ENCODE data around the gene FGF18.
A peak's percentile ranks its signal among the peaks of the same experiment; 100 is the strongest.
"Not testable (repeated sequence)": the region's sequence is repeated elsewhere in the genome, so short reads cannot be mapped to it uniquely, and the experiment has no call there.

FGF18 gene

DNA sequence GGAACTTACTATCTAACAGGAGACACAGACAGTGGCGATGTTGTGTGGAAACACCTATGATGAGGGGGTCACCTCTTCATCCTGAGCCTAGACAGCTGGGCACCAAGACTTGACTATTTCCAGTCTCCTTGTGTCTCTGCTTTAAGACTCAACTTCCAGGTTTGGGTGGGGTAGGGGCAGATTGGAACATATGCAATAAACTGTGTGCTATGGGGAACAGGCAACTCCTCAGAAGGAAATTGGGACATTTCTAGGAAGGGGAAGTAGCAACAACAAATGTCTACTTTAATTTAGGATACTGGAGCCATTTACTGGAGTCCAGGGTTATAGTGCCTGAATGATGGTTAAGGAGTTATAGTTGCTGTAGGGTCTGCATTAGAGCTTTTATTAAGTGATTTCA lies 57.3 kb downstream of the FGF18 start:
- no peak for DNase-seq

DNA sequence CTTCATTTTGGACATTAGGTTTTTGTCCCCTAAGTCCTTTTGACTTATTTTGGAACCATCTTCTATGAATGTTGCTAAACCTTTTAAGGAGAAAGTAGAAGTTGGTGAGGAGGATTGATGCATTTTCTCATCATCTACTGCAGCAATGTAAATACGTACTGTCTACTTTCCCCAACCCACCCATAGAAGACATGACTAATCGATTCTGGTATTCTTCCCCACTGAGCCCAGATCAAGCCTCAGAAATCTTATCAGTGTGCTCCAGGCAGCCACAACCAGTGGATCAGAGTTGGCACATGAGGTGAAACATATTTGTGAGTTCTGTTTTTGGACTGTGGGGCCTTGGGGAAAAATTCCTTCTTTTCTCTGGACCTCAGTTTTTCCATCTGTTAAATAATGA lies 57.7 kb downstream of the FGF18 start:
- no peak for DNase-seq

DNA sequence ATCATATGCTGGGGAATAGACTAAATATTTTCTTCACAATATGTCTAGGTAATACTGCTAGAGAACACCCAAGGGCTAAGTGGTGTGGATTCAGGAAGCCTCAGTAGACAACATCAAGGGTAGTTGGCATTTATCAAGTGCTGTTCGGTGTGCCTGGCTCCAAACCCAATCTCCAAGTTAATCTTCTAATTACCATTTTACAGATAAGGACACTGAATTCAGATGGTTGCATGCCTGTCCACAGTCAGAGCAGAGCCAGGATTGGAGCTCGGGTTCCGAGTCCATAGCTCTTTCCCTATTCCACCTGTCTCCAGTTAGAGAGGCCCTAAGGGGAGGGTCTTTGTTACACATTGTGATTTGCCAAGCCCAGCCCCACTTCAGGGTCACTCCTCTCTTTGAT lies 58.2 kb downstream of the FGF18 start:
- no peak for DNase-seq

- no peak for DNase-seq
These were observed 59.7 kb downstream of the FGF18 start for GRCh38 chr5:171478946-171479775.

DNA sequence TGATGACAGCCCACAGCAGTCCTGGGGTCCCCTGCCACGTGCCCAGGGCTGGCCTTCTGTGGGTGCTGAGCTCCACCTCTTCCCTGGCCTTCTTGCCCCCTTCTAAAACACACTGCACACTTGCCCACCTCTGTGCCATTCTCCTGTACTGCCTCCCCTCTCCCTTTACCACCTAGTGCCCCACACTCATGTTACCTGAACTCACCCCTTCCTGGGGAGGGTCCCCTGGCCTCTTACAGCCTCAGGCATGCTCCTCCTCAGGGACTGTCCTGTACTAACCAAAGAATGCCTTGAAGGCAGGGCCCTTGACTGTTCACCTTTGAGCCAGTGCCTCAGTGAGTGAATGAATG lies 60.3 kb downstream of the FGF18 start:
- no peak for DNase-seq

GRCh38 chr5:171480239-171480638 lies 60.8 kb downstream of the FGF18 start:
- DNase-seq = no peak

DNA sequence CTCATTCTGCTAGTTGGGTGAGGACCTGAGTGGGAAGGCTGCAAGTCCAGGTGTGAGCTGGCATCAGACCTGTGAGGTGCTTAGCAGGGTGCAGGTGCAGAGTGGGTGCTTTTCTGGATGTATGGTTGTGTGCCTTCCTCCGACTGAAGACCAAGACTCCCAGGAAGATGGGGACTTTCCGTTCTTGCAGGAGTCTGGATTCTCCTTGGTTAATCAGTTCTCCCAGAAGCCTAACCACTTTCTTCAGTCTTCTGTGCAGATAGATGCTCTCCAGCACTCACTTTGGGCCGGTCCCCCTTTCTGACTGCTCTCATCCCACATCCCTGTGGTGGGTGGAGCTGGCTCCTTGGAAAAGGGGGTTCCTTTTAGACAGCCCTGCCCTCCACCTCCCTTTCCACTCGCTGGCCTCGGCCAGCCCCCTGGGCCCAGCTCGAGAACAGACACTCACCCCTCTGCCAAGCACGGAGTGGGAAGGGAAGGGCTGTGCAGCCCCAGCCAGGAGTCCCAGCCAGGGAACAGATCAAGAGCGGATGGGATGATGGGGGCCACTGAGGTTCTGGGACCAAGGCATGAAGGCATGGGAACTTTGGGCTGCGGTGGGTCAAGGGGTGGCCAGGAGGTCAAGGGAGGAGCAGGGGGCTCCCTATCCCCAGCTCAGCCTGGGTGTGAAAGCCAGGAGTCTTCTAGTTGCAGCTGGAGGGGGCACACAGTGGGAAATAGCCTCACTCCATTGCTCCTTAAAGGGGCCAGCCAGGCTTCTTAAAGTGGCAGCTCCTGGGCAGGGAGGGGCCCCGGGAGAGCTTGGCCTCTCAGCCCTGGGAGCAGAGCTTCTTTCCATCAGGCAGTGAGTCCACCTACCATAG lies 62.4 kb downstream of the FGF18 start:
- no peak for DNase-seq

GRCh38 chr5:171482434-171482730 lies 62.9 kb downstream of the FGF18 start:
- no peak for DNase-seq

DNA sequence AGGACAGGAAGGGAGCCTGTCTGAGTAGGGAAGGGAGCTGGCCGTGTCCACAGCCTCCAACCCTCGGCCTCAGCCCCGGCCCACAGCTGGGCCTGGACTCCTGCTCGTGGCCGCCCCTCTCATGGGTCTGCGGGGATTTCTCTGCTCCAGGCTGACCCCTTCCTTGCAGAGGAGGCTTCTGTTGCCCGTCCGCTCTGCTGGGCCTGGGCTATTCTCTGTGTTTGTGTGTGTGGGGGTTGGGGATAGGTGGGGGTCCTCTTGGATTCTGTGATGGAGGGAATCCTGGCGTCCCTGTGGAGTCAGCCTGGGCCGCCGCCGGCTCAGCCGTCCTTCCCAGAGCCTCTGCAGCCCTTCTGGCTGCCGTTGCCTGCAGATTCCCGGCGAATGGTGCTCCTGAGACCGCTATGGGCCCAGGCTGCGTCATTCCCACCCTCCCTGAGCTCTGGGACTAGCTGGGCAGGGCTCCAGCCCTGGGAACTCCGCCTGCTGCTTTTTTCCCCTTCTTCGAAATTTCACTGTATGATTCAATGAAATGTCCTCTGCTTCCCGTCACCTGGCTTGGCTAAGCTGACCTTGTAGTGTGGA lies 64.2 kb downstream of the FGF18 start:
- DNase-seq = no peak

DNA sequence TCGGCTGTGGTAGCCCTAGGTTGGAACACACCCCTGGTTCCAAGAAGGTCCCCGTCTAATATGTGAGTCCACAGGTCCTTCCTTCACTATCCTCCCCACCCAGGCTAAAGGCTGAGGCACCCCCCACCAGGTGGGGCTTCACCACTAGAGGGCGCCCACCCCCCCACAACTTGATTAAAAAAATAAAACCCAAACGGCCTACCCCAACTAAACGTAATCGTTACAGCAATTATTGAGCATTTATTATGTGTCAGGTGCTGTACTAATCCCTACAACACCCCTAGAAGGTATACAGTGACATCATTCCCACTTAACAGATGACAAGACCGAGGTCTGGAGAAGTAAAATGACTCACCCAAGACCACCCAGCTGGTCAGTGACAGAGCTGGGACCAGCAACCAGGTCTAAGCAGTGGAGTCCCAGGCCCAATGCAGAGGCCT lies 65.0 kb downstream of the FGF18 start:
- DNase-seq = peak; percentile 45

DNA sequence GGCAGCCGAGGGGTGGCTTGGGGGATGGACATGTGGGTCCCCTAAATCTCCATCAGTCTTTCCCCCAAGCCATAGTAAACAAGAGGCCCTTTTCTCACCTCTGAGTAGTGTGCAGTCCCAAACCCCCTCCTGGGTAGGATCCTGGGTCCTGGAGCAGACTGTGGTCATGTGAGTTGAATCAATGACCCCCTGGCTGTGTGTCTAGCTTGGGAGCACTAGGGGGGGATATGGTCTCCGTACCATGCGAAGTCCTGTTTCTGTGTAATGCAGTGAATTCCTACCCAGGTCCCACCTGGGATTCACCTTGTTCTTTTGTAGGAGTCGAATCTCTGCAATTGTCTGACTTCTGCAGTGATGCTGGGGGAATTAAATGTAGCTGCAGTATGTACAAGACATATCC lies 66.2 kb downstream of the FGF18 start:
- DNase-seq = no peak

- DNase-seq = no peak
These were observed 67.2 kb downstream of the FGF18 start for GRCh38 chr5:171486613-171487012.

DNA sequence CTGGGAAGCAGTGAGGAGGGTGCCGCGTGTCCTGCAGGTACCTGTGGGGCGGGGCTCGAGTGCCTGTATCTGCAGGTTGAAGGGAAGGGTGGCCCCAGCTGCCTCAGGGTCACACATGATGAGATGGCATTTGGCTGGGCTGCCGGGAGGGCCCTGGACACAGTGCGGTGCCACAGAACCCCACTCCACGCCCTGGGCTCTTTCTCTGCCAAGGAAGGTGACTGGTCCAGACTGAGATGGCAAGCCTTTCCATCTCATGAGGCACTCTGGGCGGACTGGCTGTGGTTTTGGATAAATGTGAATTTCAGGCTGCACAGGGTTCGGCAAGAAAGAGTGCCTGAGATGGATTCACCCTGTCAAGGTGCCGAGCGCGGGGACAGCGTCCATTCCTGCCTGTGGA lies 69.4 kb downstream of the FGF18 start:
- no peak for DNase-seq

GRCh38 chr5:171492781-171493180 lies 73.3 kb downstream of the FGF18 start:
- DNase-seq = no peak

DNA sequence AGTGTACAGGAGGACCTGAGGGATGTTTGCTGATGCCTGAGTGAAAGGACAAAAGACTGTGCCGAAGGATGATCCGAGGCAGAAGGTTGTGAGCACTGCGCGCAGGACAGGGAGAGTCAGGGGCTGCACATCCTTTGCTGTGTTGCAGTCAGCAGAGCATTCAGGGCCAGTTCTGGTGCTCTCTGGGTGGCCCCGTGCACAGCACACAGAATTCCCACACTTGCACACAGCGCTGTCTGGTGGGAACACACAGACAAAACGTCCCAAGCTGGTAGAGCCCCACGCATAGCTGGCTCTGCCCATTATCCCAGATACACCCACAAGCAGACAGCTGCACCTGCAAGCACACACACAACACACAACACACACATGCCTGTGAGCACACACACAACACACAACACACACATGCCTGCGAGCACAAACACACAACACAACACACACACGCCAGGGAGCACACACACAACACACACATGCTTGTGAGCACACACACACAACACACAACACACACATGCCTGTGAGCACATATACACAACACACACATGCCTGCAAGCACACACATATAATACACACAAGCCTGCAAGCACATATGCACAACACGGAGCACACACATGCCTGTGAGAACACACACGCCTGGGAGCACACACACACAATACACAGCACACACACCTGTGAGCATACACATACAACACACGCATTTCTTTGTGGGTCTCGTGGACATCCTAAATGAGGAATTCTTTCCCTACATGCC lies 74.4 kb downstream of the FGF18 start:
- no peak for DNase-seq

DNA sequence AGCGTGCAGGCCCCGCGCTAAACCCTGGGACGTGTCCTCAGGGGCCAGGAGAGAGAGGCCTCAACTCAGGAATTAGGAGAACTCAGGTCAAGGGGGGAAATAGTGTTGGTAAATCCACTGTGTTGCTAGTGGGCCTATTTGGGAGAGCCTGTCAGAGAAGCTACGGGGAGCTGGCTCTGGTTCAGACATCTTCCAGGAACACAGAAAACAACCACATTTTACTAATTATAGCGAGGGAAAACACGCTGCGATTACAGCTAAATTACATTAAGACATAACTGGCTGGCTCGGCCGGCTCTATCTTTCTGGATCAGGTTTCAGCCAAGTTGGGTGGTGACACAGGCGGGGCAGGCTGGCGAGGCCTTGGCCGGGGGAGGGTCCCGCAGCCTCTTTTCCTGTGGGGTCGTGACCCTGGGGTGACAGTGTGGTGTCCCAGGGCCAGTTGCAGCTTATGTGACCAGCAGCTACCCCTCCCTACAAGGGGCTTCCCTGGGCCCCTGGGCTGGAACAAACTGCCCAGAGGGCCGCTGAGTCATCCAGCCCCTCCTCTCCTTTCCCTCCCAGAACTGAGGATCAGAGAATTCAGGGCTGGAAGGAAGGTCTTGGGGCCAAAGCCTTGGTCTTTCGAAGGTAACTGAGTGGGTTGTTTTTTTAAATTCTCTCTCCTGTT lies 75.1 kb downstream of the FGF18 start:
- no peak for DNase-seq

GRCh38 chr5:171495122-171495700 lies 75.8 kb downstream of the FGF18 start:
- no peak for DNase-seq

GRCh38 chr5:171496456-171496855 lies 77.0 kb downstream of the FGF18 start:
- no peak for DNase-seq

GRCh38 chr5:171497494-171497893 lies 78.0 kb downstream of the FGF18 start:
- not testable (repeated sequence) for DNase-seq

- no peak for DNase-seq
These were observed 78.7 kb downstream of the FGF18 start for GRCh38 chr5:171498166-171498565.

DNA sequence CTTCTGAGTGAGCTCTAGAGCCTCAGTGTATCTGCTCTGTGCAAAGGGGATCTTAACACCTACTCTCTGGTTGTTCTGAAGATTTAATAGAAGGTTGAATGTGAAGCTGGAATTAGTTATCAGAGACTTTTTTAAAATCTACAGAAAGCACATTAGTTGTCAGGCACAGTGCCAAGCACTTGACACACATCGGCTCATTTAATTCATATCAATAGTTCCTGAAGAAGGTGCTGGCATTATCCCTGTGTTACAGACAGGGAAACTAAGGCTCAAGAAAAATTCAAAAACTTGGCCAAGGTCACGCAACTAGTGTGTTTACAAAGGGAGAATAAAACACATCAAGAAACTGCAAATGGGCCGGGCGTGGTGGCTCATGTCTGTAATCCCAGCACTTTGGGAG lies 80.2 kb downstream of the FGF18 start:
- DNase-seq = no peak

- no peak for DNase-seq
These were observed 86.1 kb downstream of the FGF18 start for GRCh38 chr5:171505473-171506043.
